ENCODE results near the gene RBPMS2.

GRCh38 chr15:64695561-64695992 is 79.8 kb downstream of the RBPMS2 start:
- TF ChIP-seq CTCF (IDR thresholded peaks at IDR 0.05; ENCODE audit: insufficient read depth, low read length) (no peak), GABPA (IDR thresholded peaks at IDR 0.05; ENCODE audit: low read depth) (no peak)

Measured in HL-60 (cell line).